Omental fat pad (tissue), 4 donors: ENCODE results near the gene RBMS3. TPM values are rescaled to one million over a fixed set of nuclear protein-coding genes. Genes with fewer than 3 reads are reported as not detected.

ENCODE experiments used
- ATAC-seq: fragments of 150-250 bp; one replicate; pipeline ENCODE4 v1.9.1; 2016; ENCODE audit warnings: mild to moderate bottlenecking, moderate library complexity; ENCODE audit not compliant: low FRiP score
- DNase-seq: peaks from one replicate; pipeline ENCODE4 v3.0.0-alpha.2; 2019; ENCODE audit warnings: low spot score
- total RNA-seq, 4 donors: library from RNA; depleted of rRNA; stranded (reverse); fragments of >200 nt; gene quantifications; one replicate each; pipeline ENCODE4 v1.1.0, GENCODE V29; 2016
- TF ChIP-seq, protein P1 (sequence below), 3 donors: fragments of 450-650 bp; IDR thresholded peaks; one replicate each; pipeline ENCODE4 v1.5.1; 2016 to 2017; ENCODE audit warnings: antibody characterized with exemption in 3 of 3, mild to moderate bottlenecking in 3 of 3, moderate library complexity in 2 of 3

Gene RBMS3
- total RNA-seq, 4 donors from 2014 or later, result 61.5 to 185 (median 120) TPM

DNA sequence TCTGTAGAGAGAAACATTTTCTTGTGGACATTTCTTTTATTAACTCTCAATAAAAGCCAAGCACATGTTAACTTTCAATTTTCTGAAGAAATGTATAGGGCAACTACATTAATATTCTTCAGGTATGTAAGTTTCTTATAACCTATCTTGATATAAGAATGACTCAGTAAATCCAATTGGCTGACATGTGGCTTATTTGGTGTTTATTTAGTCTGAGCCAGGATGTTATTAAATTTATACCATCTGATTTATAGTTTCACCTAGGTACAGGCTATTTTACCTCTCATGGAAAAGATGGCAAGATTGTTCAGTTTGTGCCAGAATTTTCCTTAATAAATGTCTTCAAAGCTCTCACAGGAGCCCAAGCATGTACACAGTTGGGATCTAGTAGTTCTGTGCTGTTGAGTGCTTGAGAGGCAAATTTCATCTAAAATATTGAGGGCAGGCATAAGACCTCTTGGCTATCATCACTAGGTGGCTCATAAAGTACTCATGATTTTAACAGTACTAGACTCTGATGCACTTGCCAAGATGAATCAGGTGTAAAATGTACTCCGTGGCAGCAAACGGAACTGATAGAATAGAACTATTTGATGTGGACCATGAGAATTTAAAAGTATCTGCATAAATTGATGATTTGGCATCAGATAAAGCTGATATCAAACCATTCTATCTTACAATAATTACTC is 631.9 kb downstream of the RBMS3 start:
- DNase-seq (no peak), ATAC-seq (no peak)
- TF ChIP-seq, protein P1, sequence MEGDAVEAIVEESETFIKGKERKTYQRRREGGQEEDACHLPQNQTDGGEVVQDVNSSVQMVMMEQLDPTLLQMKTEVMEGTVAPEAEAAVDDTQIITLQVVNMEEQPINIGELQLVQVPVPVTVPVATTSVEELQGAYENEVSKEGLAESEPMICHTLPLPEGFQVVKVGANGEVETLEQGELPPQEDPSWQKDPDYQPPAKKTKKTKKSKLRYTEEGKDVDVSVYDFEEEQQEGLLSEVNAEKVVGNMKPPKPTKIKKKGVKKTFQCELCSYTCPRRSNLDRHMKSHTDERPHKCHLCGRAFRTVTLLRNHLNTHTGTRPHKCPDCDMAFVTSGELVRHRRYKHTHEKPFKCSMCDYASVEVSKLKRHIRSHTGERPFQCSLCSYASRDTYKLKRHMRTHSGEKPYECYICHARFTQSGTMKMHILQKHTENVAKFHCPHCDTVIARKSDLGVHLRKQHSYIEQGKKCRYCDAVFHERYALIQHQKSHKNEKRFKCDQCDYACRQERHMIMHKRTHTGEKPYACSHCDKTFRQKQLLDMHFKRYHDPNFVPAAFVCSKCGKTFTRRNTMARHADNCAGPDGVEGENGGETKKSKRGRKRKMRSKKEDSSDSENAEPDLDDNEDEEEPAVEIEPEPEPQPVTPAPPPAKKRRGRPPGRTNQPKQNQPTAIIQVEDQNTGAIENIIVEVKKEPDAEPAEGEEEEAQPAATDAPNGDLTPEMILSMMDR (IDR thresholded peaks at IDR 0.05), result no peak

DNA sequence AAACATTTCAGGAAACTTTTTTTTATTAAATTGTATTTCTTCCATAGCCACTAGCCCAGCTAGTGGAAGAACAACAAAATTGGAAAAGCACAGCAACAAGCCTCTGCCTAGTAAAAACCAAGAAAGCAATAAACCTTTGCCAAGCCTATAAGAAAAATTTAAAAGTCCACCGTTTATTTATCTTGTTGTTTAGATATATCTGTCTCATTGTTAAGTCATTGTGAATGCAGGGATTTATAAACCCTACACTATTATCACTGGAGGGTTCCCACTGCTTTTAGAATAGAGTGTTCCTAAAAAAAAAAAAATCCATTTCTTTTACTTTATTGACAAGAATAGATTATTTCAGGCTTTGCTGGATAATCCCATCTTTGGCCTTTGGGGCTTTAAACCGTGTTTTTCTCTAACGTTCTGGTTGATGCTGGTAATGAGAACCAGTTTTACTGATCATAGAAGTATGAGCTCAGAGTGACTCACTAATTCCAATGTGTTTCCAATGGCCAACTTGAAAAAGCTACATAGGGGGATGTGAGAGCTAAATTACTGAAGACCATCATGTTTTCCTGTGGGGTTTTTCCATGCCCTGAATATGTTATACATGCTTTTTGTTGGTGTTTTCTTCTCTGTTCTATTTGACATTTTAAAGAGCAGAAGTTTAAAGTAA is 634.1 kb downstream of the RBMS3 start:
- ATAC-seq, result no peak
- DNase-seq, result no peak
- TF ChIP-seq, protein P1 (IDR thresholded peaks at IDR 0.05), result no peak

DNA sequence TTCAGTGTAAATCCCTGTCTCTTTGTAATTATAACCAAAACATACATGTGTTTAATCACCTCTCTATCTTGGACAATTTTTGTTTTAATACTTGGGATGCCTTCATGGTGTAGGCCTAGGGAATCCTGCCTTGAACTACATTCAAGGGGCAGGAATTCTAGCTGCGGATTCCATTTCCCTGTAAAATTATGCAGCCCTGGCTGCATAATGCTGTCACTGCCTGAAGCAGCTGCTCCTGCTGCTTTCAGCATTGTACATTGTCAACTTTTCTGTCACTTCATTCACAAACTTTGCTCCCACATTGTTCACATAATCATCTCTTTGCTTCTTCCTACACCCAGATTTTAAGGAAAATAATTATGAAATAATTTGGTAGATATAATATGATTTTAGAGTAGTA is 638.7 kb downstream of the RBMS3 start:
- DNase-seq, result no peak
- ATAC-seq, result no peak
- TF ChIP-seq, protein P1 (IDR thresholded peaks at IDR 0.05), result no peak

DNA sequence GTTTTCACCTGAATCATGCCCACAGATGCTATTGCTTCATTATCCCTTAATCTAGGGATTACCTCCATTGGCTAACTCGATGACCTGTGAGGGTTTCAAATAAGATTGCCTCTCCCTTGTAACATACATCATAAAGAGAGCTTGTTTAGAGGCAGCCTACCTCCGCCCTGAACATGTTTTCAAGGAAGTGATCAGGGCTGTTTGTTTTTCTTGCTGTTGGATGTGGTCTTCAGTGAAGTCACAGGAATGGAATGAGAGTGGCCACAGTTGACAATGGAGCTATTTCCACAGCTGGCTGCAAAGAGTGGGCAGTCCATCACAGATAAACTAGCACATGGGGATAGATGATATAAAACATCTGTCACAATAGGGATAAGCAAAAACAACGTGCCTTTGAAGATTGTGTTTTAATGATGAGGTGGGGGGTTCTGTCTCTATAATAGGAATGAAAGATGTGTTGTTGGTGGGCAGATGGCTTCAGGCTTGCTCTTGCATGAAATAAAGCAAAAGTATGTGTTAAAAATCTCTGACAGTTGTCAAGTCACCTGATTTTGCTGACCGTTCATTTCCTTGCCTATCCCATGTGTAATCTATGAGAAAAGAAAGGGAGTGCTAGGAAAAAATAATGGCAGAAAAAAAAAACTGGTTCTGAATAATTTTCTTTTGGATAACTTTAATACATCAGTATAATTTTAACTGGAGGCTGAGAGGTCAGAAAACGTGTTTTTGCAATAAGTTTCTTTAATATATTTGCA is 642.3 kb downstream of the RBMS3 start:
- no peak for DNase-seq
- ATAC-seq, result no peak
- TF ChIP-seq, protein P1 (IDR thresholded peaks at IDR 0.05), result no peak

DNA sequence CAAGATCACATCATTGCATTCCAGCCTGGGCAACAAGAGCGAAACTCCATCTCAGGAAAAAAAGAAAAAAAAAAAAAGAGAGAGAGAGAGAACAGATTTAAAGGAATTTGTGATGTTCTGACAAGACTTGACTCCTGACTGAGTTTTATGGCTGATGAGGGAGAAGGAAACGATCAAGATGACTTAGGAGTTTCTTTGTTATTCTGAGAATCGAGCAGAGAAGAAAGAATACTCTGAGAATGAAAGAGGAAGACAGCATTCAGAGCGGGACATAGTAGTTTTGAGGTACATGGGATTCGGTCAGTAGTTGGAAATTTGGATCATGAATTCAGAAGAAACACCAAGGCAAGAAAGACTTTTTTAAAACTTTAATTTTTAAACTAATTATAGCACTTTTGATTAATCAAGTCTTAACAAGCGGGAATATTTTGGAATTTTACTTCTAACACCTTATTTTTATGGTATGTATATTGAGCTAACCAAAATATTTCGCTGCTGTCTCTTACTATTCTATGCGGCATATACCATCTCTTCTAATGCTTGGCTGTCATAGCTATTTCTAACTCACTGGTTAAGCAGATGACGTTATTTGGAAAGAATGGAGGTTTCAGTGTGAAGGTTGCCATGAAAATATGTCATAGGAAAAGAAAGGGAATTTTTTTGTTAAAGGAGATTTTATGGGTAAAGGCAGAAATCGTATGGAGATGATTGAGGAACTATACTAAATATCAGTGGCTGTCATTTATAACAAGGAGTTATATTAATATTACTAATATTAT is 644.1 kb downstream of the RBMS3 start:
- no peak for DNase-seq
- TF ChIP-seq, protein P1 (IDR thresholded peaks at IDR 0.05), result no peak
- no peak for ATAC-seq

DNA sequence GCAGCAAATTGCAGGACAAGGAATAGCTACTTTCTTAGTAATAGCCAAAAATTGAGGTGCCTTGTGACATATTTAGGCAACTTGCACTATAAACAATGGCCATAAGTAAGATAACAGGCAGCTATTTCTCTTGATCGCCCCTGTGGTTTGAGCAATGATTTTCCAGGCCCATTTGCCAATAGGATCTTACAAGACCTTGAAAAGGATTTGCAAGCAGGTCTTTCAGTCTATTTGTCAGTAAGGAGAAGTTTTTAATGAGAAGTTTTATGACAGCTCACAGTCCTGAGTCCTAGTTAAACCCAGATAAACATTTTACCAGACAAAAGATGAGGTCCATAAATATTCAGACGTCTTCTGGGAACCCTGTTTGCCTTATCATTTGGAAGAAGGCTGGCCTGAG is 645.5 kb downstream of the RBMS3 start:
- DNase-seq, result no peak
- no peak for ATAC-seq
- TF ChIP-seq, protein P1 (IDR thresholded peaks at IDR 0.05), result no peak
